MCF 10A (cell line): ENCODE data around the gene ZNF592. TPM values are rescaled to one million over a fixed set of nuclear protein-coding genes. Genes with fewer than 3 reads are reported as not detected.

Source experiments
- BruUV-seq: library from RNA; stranded (reverse); fragments of 400-500 nt; replicated peaks from 2 replicates; lab custom pipeline; 2021; lab: Mats Ljungman, UMichigan
- CTCF ChIA-PET: fragments of 300-600 bp; sonication (Branson Sonifier 250); formaldehyde crosslinking; extraction: SDS; loops from one replicate; lab custom pipeline; 2021; ENCODE audit warnings: antibody characterized with exemption, inconsistent platforms; lab: Yijun Ruan, JAX
- POLR2A ChIA-PET: fragments of 300-600, 350-650 bp; sonication (Branson Sonifier 250); formaldehyde crosslinking; extraction: SDS; loops from one replicate; lab custom pipeline; 2020; ENCODE audit warnings: antibody characterized with exemption, inconsistent platforms; lab: Yijun Ruan, JAX
- DNase-seq: peaks from one replicate; pipeline ENCODE4 v3.0.0-alpha.2; 2018; ENCODE audit not compliant: unreplicated experiment
- H3K27ac Mint-ChIP-seq: one replicate; pipeline ENCODE4 v1.8.0; 2022; ENCODE audit warnings: mild to moderate bottlenecking, low read depth, mixed read lengths; ENCODE audit not compliant: unreplicated experiment
- H3K27me3 Mint-ChIP-seq: one replicate; pipeline ENCODE4 v1.8.0; 2022; ENCODE audit warnings: mixed read lengths; ENCODE audit not compliant: insufficient read depth, unreplicated experiment
- H3K36me3 Mint-ChIP-seq: one replicate; pipeline ENCODE4 v1.8.0; 2022; ENCODE audit warnings: mild to moderate bottlenecking, moderate library complexity, mixed read lengths; ENCODE audit not compliant: insufficient read depth, unreplicated experiment
- H3K4me1 Mint-ChIP-seq: one replicate; pipeline ENCODE4 v1.8.0; 2022; ENCODE audit warnings: mixed read lengths; ENCODE audit not compliant: insufficient read depth, unreplicated experiment
- H3K4me3 Mint-ChIP-seq: one replicate; pipeline ENCODE4 v1.8.0; 2022; ENCODE audit warnings: mild to moderate bottlenecking, moderate library complexity, mixed read lengths; ENCODE audit not compliant: unreplicated experiment
- H3K9me3 Mint-ChIP-seq: one replicate; pipeline ENCODE4 v1.8.0; 2022; ENCODE audit warnings: mixed read lengths; ENCODE audit not compliant: unreplicated experiment
- CTCF ChIP-seq: fragments of 200-600 bp; IDR thresholded peaks from one replicate; pipeline ENCODE4 v1.8.0; 2022; ENCODE audit warnings: antibody characterized with exemption, mild to moderate bottlenecking; ENCODE audit not compliant: unreplicated experiment
- intact Hi-C: fragments of 100-400 bp; cut with micrococcal nuclease; formaldehyde crosslinking; loops from 2 replicates; pipeline ENCODE4 v1.14.1; 2022
- total RNA-seq: library from RNA; stranded (reverse); gene quantifications from 2 replicates; pipeline ENCODE4 v1.2.3, GENCODE V29; 2022

Gene ZNF592
- total RNA-seq, 1 experiment from 2014 or later, result 27.5 TPM

GRCh38 chr15:84830036-84830435 lies 81.6 kb downstream of the ZNF592 start:
- ChIA-PET CTCF (no interaction called here), POLR2A (no interaction called here)

GRCh38 chr15:84831028-84831427 lies 82.6 kb downstream of the ZNF592 start:
- Mint-ChIP-seq H3K27ac (no peak overlapping the region), H3K9me3 (no peaks in the 10 kb centered on the region), H3K27me3 (peaks cover 13% of the 10 kb centered on the region), H3K4me3 (no peak overlapping the region), H3K4me1 (no peaks in the 10 kb centered on the region), H3K36me3 (no peaks in the 10 kb centered on the region)
- ChIA-PET POLR2A (interaction anchor here (0.8 kb wide), 1 partner anchor 31 kb away, joined by 3 read pairs; no protein-coding TSS in a partner anchor), CTCF (interaction anchor here (0.8 to 0.9 kb wide), 2 partner anchors 16 to 97 kb away, joined by 4 read pairs; no protein-coding TSS in a partner anchor)
- intact Hi-C loops, result no loop called here
- no TSS peak for BruUV-seq
- DNase-seq, result no peak
- no peak for TF ChIP-seq CTCF

More at GRCh38 chr15:84830036-84830435, 81.6 kb downstream of the ZNF592 start:
- no peak for TF ChIP-seq CTCF
- intact Hi-C loops, result no loop called here
- no peak overlapping the region for H3K27ac Mint-ChIP-seq
- H3K9me3 Mint-ChIP-seq, result no peaks in the 10 kb centered on the region
- no peaks in the 10 kb centered on the region for H3K36me3 Mint-ChIP-seq
- peaks cover 13% of the 10 kb centered on the region for H3K27me3 Mint-ChIP-seq
- H3K4me3 Mint-ChIP-seq, result no peak overlapping the region
- no peaks in the 10 kb centered on the region for H3K4me1 Mint-ChIP-seq
- no peak for DNase-seq
- BruUV-seq, result no TSS peak

GRCh38 chr15:84831613-84832012 lies 83.2 kb downstream of the ZNF592 start:
- CTCF ChIA-PET, result interaction anchor here (0.9 kb wide), 1 partner anchor 15 kb away, joined by 4 read pairs; no protein-coding TSS in a partner anchor
- Mint-ChIP-seq H3K36me3 (no peaks in the 10 kb centered on the region), H3K27ac (no peak overlapping the region)

More at GRCh38 chr15:84831613-84832012, 83.2 kb downstream of the ZNF592 start:
- no peak for TF ChIP-seq CTCF
- no peaks in the 10 kb centered on the region for H3K4me1 Mint-ChIP-seq
- no TSS peak for BruUV-seq
- POLR2A ChIA-PET, result interaction anchor here (0.6 to 0.8 kb wide), 3 partner anchors 30 to 1912 kb away, joined by 3 read pairs; no protein-coding TSS in a partner anchor
- H3K4me3 Mint-ChIP-seq, result no peak overlapping the region
- no peak for DNase-seq
- peaks cover 18% of the 10 kb centered on the region for H3K27me3 Mint-ChIP-seq
- no peaks in the 10 kb centered on the region for H3K9me3 Mint-ChIP-seq
- intact Hi-C loops, result no loop called here
